Psoas muscle (tissue), 8 donors: ENCODE results near the gene PDIA2. TPM values are rescaled to one million over a fixed set of nuclear protein-coding genes. Genes with fewer than 3 reads are reported as not detected.

Source experiments
- ATAC-seq, 4 donors: fragments of 200-7000 bp; cut with Tn5 transposase; one replicate each; pipeline ENCODE4 v1.9.1; 2020; ENCODE audit warnings: moderate library complexity in 3 of 4, mild to moderate bottlenecking in 2 of 4
- DNase-seq, 2 donors: peaks; one replicate each; pipeline ENCODE4 v3.0.0-alpha.2; 2020
- H3K27ac ChIP-seq: fragments of 200-600 bp; one replicate; pipeline ENCODE4 v1.8.0; 2022
- H3K27me3 ChIP-seq, 3 donors: fragments of 200-600 bp in 1 of 3; one replicate each; pipeline versions ENCODE4 v1.6.1 to v1.8.0; 2013 to 2022; ENCODE audit warnings: low read length in 2 of 3, mild to moderate bottlenecking in 2 of 3, moderate library complexity in 1 of 3; ENCODE audit not compliant: insufficient read depth in 3 of 3
- H3K36me3 ChIP-seq, 2 donors: fragments of 200-600 bp in 1 of 2; one replicate each; pipeline versions ENCODE4 v1.6.1 to v1.8.0; 2013 to 2022; ENCODE audit warnings: low read depth in 1 of 2, mild to moderate bottlenecking in 1 of 2, moderate library complexity in 1 of 2; ENCODE audit not compliant: insufficient read depth in 1 of 2
- H3K4me1 ChIP-seq: fragments of 200-600 bp; one replicate; pipeline ENCODE4 v1.8.0; 2022
- H3K4me3 ChIP-seq: fragments of 200-600 bp; one replicate; pipeline ENCODE4 v1.8.0; 2022; ENCODE audit warnings: mild to moderate bottlenecking
- H3K9me3 ChIP-seq: fragments of 200-600 bp; one replicate; pipeline ENCODE4 v1.8.0; 2022
- WGBS, 3 donors: extraction: QIAGEN DNeasy Blood & Tissue Kit; methylation state at CpG; one replicate each; pipeline versions ENCODE4 v1.1.6 to v1.1.7; 2013; 5-methylcytosine and 5-hydroxymethylcytosine counted together
- intact Hi-C, 2 donors: fragments of 100-400 bp; cut with DNase I; formaldehyde crosslinking; loops; one replicate each; pipeline versions ENCODE4 v1.11.0 to v1.14.2; 2022
- polyA plus RNA-seq, 3 donors: library from polyadenylated mRNA; stranded (reverse); fragments of 200-250 nt; gene quantifications; one replicate each; pipeline ENCODE4 v1.2.3, GENCODE V29; 2013
- total RNA-seq, 4 donors: library from RNA; stranded (reverse); fragmentation: NEBNext Ultra II Directional in 2 of 4; extraction: Animal tissue kit (Norgen Biotek cat#: 25700) in 2 of 4; gene quantifications; one replicate each; pipeline versions ENCODE4 v1.2.1 to v1.2.4, GENCODE V29; 2021 to 2023
- TF ChIP-seq, protein P1 (sequence below): fragments of 200-600 bp; IDR thresholded peaks from one replicate; pipeline ENCODE4 v1.8.0; 2022; ENCODE audit warnings: antibody characterized with exemption
- donor health status: healthy with polysubstance abuse.
- donor health status: DM: no; HTN: no; CAD: no; lungs with moderate emphysema.
- donor health status: Bipolar disorder and iron deficiency.
- donor health status: healthy.
- donor health status: DM: yes; HTN: yes; CAD: no.
- donor health status: DM: no; HTN: no; CAD: no.
- donor health status: DM: no; HTN: no; CAD: no.
- donor health status: DM: yes; HTN: yes; CAD: no.

Gene PDIA2
- total and polyA plus RNA-seq, 7 donors = 0.08 to 0.90 (median 0.14) TPM; not detected in 4

DNA sequence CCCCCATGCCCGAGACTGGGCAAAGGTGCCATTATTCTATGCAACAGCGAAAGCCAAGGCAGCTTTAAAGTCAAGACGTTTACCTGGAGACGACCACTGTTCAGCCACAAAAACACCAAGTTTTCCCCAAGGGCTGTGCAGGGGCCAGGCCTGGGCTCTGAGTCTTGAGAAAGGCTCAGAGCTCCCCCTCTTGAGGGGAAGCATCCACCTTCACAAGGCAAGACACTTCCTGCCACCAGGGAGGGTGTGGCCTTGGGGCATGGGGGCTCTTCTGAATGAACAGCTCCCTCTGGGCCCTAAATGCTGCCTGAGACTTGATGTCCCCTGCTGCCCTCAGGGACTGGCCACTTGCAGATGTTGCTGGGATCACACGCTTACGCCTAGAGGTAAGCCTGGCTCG is 26.5 kb downstream of the PDIA2 start:
- peaks cover 0 to 65% of the 10 kb centered on the region in 2 donors for H3K36me3 ChIP-seq
- ATAC-seq (no peak), DNase-seq (no peak)
- H3K9me3 ChIP-seq = no peaks in the 10 kb centered on the region
- H3K4me1 ChIP-seq = no peaks in the 10 kb centered on the region
- TF ChIP-seq, protein P1, sequence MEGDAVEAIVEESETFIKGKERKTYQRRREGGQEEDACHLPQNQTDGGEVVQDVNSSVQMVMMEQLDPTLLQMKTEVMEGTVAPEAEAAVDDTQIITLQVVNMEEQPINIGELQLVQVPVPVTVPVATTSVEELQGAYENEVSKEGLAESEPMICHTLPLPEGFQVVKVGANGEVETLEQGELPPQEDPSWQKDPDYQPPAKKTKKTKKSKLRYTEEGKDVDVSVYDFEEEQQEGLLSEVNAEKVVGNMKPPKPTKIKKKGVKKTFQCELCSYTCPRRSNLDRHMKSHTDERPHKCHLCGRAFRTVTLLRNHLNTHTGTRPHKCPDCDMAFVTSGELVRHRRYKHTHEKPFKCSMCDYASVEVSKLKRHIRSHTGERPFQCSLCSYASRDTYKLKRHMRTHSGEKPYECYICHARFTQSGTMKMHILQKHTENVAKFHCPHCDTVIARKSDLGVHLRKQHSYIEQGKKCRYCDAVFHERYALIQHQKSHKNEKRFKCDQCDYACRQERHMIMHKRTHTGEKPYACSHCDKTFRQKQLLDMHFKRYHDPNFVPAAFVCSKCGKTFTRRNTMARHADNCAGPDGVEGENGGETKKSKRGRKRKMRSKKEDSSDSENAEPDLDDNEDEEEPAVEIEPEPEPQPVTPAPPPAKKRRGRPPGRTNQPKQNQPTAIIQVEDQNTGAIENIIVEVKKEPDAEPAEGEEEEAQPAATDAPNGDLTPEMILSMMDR = no peak
- H3K4me3 ChIP-seq = no peak overlapping the region
- intact Hi-C loops = no loop called here
- no peaks in the 10 kb centered on the region for H3K27me3 ChIP-seq
- WGBS, 3 donors = 85 to 87% (median 86%) methylated on average over 7 of the region's 7 CpGs
- H3K27ac ChIP-seq = no peak overlapping the region

DNA sequence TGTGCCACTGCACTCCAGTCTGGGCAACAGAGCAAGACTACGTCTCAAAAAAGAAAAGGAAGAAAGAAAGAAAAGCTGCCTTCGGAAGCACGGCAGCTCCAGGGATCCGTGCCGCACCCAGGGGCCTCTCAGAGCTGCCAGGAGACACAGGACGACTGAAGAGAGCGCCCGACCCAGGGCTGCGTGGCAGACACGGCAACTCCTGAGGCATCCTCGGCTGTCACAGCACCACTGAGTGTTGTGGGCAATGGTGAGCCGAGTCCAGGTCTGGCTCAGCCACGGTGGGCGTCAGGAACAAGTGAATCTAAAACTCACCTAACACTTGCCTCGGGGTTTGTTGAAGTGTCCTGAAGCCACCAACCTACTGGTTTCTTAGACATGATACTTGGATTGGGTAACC is 28.8 kb downstream of the PDIA2 start:
- Histone ChIP-seq H3K27ac (no peak overlapping the region), H3K27me3 (no peaks in the 10 kb centered on the region), H3K4me3 (no peak overlapping the region), H3K36me3 (peaks cover 0 to 59% of the 10 kb centered on the region in 2 donors), H3K9me3 (no peaks in the 10 kb centered on the region), H3K4me1 (no peaks in the 10 kb centered on the region)
- TF ChIP-seq, protein P1 = no peak
- WGBS, 3 donors = 92 to 96% (median 95%) methylated on average over 15 of the region's 15 CpGs
- intact Hi-C loops = no loop called here
- ATAC-seq (no peak), DNase-seq (no peak)

DNA sequence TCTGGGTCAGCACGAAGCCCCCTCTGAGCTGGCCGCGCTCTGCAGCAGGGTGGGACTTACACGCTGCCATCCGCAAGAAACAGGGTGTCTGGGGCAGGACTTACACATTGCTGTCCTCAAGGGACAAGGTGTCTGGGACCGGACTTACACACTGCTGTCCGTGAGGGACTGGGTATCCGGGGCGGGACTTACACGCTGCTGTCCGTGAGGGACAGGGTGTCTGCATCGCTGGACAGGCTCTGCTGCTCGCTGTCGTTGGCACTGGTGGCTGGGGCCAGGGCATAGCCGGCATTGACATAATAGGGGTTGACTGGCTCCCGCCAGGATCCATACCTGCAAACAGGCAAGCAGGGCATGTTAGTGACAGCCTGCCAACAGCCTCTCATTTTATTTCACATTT is 31.4 kb downstream of the PDIA2 start:
- Histone ChIP-seq H3K4me1 (no peaks in the 10 kb centered on the region), H3K27ac (no peak overlapping the region), H3K27me3 (no peaks in the 10 kb centered on the region), H3K4me3 (no peak overlapping the region), H3K9me3 (no peaks in the 10 kb centered on the region), H3K36me3 (peaks cover 0 to 46% of the 10 kb centered on the region in 2 donors)
- ATAC-seq = no peak
- TF ChIP-seq, protein P1 = no peak
- WGBS, 3 donors = 92 to 93% (median 92%) methylated on average over 16 of the region's 16 CpGs
- intact Hi-C loops = no loop called here
- DNase-seq = no peak

DNA sequence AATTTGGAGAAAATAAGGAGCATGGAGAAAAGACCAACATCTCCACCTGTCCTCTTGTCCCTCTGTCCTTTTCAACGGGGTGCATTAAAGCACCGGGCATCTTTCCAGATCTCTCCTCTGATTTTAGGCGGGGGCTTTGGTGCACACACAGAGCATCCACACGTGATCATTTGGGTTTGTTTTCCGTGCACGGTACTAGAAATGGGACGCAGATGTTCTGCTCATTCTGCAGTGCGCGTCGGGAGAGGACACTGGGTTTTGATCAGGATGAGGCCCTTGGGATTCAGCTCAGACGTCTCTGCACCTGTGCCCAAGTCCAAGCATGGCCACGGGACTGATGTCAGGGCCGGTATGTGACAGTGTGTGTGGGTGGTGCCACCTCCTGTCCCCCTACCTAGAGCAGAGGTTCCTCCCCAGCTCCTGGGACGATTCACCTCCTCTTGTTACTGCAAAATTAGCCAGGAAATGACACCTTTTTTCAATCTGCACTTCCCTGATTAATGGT is 31.9 kb downstream of the PDIA2 start:
- no peak for ATAC-seq
- WGBS, 3 donors = 55 to 65% (median 58%) methylated on average over 14 of the region's 14 CpGs
- intact Hi-C loops = no loop called here

More for the DNA sequence above, 31.9 kb downstream of the PDIA2 start:
- Histone ChIP-seq H3K36me3 (peaks cover 0 to 41% of the 10 kb centered on the region in 2 donors), H3K27ac (no peak overlapping the region), H3K4me1 (no peaks in the 10 kb centered on the region), H3K4me3 (no peak overlapping the region), H3K9me3 (no peaks in the 10 kb centered on the region), H3K27me3 (no peaks in the 10 kb centered on the region)
- DNase-seq = no peak
- TF ChIP-seq, protein P1 = no peak
